Gastroesophageal sphincter (tissue), 3 donors: ENCODE measurements around the gene SMC6.

Experiments used
- CTCF ChIP-seq, 4 experiments: fragments of 200-600 bp in 2 of 4; fragments of 450-650 bp in 2 of 4; sonication (generic) in 1 of 4; IDR thresholded peaks; one replicate each; pipeline ENCODE4 v1.5.1; 2017 to 2019; ENCODE audit warnings: antibody characterized with exemption in 4 of 4, mild to moderate bottlenecking in 2 of 4, moderate library complexity in 2 of 4
- EP300 ChIP-seq: sonication (generic); formaldehyde crosslinking; IDR thresholded peaks from one replicate; pipeline ENCODE4 v1.6.1; 2017; ENCODE audit warnings: antibody characterized with exemption, mild to moderate bottlenecking
- POLR2A ChIP-seq, 2 donors: fragments of 450-650 bp; IDR thresholded peaks; one replicate each; pipeline ENCODE4 v1.6.1; 2017; ENCODE audit warnings: antibody characterized with exemption in 2 of 2, mild to moderate bottlenecking in 2 of 2, moderate library complexity in 1 of 2
- POLR2AphosphoS5 ChIP-seq: sonication (generic); formaldehyde crosslinking; IDR thresholded peaks from one replicate; pipeline ENCODE4 v1.6.1; 2017; ENCODE audit warnings: antibody characterized with exemption

- TF ChIP-seq CTCF (IDR thresholded peaks at IDR 0.05) = no peak
- TF ChIP-seq POLR2AphosphoS5 = no peak
- TF ChIP-seq EP300 = no peak
- TF ChIP-seq POLR2A (IDR thresholded peaks at IDR 0.05) = no peak
Measured at GRCh38 chr2:17752246-17752645, 1.4 kb downstream of the SMC6 start.
